RKO (cell line): ENCODE measurements around the gene CARMIL1.
A peak's percentile ranks its signal among the peaks of the same experiment; 100 is the strongest.
"Not testable (repeated sequence)": the region's sequence is repeated elsewhere in the genome, so short reads cannot be mapped to it uniquely, and the experiment has no call there.

Experiments used
- DNase-seq: peaks from one replicate; pipeline ENCODE4 v3.0.0-alpha.2; 2016; ENCODE audit warnings: low spot score

CARMIL1 gene

DNA sequence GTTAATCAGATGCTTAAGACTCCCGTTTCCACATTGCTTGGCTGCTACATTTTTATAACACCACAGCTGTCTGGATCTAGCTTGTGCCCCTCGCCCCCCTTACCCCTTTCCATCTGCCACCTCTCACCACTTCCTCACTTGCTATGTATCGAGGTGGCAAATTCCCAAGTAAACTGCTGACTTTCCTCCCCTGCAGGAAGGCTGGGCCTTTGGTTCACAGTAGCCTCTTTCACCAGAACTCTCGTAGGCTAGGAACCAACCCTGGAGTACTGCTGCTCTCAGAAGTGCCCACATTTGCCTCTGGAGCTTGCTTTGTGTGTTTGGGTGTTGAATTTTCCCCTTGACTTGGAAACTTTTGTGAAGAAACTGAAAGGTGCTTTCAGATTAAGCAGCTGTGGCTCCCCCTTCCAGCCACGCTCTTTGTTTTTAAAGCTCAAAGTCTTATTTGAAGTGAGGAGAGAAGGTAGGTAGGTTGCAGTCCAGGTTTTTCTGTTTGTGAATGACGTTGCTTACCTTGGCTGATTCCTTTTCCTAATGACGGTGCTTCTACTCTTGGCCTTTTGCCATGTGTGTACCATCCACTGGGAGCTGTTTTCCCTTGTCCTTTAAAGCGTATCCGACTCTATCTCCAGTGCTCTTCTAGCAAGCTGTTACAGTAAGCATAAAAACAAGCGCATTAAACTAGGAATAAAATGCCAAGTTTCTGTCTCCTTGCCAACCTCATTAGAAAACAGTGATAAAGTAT lies 90.4 kb downstream of the CARMIL1 start:
- no peak for DNase-seq

DNA sequence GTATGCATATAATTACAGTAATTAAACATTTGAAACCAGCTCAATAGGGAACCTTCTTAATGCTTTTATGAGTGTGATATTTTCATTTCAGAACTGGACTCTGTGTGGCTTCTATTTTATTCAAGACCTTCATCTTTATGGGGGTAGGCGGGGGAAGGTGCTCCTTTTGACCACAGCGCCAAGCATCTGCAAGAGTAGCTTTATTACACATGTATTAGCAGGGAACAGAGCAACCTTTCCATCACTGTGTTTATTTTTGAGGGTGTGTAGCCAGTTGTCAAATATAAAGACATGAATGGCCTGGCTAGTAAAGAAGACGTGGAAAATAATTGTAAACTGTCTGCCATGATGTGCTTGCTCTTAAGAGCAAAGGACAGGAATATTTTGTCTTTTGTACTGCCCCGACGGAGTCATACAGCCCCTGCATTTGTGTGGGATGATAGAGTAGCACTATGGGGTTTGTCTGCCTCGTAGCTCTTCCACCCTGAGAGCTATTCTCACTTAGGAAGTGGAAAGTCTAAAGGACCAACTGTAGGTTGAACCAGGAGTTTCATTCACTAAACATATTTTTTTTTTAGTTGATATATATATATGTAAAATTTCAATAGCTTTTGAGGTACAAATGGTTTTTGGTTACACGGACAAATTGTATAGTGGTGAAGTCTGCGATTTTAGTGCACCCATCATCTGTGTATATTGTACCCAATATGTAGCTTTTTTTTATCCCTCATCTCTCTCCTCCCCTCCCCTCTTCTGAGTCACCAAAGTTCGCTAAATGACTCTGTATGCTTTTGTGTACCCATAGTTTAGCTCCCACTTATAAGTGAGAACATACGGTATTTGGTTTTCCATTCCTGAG lies 91.2 kb downstream of the CARMIL1 start:
- DNase-seq = no peak

DNA sequence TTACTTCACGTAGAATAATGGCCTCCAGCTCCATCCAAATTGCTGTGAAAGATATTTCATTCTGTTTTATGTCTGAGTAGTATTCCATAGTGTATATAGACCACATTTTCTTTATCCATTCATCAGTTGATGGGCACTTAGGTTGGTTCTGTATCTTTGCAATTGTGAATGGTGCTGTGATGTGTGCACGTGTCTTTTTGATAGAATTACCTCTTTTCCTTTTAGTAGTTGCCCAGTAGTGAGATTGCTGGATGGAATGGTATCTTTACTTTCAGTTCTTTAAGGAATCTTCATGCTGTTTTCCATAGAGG lies 91.8 kb downstream of the CARMIL1 start:
- no peak for DNase-seq

DNA sequence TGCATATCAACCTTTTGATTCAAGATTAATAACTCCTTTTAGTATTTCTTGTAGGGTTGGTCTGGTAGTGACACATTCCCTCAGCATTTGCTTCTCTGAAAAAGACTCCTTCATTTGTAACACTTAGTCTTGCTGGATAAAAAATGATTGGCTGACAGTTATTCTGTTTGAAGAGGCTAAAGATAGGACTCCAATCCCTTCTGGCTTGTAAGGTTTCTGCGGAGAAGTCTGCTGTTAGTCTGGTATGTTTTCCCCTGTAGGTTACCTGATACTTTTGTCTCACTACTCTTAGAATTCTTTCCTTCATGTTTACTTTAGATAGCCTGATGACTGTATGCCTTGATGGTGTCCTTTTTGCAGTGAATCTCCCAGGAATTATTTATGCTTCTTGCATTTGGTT lies 96.0 kb downstream of the CARMIL1 start:
- DNase-seq = no peak

DNA sequence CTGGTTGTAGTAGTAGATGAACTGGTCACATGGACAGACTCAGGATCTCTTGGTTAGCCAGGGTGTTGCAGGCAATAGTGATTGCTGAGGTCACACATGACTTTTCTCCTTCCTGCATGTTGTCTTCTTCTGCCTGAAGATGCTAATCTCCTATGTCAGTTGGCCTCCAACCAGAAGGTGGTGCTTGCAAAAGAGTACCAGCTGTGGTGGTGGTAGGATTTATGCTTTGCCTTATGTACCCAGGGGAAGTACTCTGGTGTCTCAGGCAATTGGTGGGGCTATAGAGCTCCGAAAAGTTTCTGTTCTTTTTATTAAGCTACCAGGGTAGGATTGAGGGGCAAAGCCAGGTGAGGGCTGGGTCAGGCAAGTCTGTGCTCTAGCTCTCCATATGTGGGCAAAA lies 98.5 kb downstream of the CARMIL1 start:
- no peak for DNase-seq

DNA sequence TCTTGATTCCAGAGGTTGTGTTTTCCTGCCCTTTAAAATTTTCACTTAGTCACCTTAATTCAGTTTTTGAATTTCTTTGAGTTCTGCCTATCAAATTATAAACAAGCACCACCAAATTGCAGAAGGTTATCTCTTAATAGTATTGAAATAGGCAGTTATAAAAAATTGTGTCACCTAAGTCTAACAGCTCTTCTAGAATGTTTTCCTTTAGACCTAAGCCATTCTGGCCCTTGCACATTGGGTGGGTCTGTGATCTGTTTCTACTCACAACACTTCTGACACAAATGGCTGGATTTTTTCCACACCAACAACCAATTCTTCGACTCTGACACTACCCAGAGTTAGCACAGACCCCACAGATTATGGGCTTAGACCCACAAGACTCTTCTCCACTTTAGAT lies 101.9 kb downstream of the CARMIL1 start:
- DNase-seq = no peak

DNA sequence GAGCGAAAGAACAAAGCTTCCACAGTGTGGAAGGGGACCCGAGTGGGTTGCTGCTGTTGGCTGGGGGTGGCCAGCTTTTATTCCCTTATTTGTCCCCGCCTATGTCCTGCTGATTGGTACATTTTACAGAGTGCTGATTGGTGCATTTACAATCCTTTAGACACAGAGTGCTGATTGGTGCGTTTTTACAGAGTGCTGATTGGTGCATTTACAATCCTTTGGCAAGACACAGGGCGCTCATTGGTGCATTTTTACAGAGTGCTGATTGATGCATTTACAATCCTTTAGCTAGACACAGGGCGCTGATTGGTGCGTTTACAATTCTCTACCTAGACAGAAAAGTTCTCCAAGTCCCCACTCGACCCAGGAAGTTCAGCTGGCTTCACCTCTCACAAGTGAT lies 103.3 kb downstream of the CARMIL1 start:
- not testable (repeated sequence) for DNase-seq

DNA sequence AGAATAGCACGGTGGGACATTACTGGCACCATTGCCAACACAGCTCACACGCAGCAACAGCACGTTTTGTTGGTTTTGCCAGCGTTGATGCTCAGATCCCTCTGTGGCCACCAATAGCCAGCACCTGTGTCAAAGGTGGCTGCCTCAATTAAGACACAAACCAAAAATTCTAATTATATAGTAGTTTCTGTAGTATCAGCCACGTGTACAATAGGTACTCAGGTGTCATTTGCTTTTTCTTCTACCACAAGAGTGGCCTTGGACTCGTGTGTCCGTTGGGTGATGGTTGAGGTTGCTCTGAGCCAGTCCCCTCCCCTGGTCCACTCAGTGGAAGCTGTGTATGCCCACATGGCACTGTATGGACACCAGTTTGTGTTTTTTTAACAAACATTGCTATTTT lies 105.1 kb downstream of the CARMIL1 start:
- DNase-seq = no peak

DNA sequence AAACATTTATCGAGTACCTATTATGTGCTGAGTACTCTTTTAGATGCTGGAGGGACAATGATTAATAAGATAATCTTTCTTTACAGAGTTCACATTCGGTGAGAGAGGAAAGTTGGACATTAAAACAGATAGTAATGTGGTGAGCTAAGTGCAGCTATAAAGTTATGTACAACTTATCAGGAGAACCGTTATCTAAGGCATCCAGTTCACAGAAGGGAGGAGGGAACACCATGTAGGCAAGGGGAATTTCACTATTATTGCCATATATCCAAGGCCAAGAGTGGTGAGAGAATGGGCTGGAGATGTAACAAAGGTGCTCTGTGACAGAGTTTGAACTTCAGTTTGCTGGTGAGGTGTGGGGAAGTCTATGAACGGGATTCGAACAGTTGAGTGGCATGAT lies 105.8 kb downstream of the CARMIL1 start:
- no peak for DNase-seq

DNA sequence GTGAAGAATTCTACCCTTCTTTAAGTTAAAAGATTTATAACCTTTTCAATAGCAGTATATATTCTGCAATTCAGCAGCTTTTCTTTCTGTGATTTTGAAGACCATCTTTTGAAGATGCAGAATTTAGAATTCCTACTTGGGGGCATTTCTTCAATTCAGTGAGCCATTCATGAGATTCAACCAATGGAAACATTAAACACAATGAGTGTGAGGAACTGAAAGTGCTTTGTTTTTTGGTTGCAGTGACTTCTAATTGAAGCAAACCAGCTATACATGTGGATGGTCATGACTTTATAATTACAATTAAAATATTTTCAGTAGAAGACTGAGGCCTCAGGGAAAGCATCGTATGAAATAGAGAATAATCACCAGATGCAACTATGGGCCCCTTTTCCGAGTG lies 108.3 kb downstream of the CARMIL1 start:
- DNase-seq = no peak

DNA sequence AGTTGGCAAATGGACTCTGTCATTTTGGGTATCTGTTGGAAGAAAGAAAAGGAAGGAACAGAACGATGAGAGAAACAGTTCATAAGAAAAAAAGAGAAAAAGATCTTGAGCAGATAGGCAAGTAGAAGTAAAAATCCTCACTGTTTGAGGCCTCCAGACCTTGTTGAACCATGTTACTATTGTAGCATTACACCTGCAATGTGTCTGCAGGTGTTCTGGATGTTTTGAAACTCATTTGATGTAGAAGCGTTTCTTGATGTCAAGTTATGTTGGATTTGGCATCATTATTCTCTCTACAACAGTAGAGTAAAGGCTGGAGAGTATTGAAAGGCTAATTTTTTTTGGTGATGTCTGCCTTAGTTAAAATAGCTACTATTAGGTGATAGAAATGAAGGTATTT lies 108.7 kb downstream of the CARMIL1 start:
- no peak for DNase-seq

DNA sequence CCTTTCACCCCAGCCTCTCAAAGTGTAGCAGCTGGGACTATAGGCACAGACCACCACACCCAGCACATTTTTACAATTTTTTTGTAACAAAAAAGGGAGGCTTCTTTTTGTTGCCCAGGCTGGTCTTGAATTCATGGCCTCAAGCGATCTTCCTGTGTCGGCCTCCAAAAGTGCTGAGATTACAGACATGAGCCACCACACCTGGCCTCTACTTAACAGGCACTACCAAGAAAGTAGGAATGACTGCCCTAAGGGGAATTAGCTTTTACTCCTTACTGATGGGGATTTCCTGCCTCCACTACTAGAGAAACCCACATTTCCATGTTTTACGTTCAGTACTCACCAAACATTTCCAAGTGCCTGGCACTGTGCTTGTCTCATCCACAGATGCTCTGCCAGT lies 109.6 kb downstream of the CARMIL1 start:
- no peak for DNase-seq

DNA sequence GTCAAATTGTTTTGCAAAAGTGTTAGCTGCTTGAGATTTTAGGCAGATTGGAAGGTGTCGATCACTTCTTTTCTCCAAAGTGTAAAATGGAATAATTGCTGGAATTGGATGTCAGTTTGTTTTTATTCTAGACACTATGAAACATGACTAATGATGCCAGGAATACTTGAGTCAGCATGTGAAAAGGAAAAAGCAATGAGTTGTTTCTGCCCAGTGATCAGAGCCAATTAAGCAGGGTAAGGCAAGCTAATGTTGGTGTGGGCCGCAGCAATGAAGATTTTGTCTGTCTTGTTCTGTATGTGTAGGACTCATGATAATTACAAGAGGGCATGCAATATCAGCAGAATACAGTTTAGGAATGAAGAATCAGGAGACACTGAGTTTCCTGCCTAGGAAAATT lies 110.3 kb downstream of the CARMIL1 start:
- peak; percentile 57 for DNase-seq

DNA sequence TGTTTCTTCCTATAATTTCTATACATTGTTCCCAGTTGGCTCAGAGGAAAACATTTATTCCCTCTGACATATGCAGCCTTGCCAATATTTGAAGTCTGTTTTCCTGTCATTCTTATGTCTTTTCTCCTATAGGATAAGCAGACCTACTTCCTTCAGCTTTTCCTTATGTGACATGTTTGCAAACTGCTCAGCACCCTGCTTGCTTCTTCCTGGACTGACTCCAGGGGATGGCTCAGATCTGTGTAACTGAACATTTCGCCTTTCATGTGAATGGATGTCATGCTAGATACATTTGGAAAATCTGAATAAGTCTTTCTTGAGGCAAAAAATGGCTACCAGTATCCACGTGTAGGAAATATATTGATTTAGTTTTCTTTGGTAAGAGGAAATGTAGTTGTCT lies 113.2 kb downstream of the CARMIL1 start:
- no peak for DNase-seq

DNA sequence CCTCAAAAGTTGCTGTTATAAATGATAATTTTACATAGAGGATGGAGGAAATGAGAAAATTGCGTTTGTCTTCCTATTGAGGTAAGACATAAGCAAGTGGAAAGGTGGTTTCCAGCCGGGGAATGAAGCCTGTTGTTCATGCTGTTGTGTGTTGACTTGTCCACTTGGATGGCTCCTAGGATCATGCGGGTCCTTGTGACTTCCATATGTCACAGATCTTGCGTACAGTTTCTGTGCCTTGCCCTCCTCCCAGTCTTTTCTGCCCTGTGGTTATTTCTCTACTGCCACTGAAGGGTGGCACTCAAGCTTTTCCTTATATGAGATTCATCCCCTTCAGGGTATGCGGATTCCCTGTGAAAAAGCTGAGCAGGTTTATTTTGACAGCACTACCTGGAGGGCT lies 116.6 kb downstream of the CARMIL1 start:
- DNase-seq = no peak

DNA sequence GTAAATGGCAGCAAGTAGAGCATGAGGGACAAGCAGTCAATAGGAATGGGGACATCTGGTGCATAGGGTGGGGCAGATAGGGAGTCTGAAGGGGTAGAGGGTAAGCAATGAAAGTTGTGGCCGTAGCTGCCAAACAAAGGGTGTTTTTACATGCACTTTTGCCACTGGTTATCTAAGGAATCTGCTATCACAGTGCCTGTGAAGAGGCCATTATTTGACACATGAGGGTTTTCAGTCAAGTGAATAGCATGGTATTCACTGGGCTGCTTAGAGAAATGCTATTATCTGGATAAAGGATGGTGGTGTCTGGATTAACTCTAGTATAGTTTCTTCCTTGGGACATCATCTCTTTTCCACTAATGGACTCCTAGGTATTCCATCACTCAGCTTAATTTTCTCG lies 118.2 kb downstream of the CARMIL1 start:
- no peak for DNase-seq

DNA sequence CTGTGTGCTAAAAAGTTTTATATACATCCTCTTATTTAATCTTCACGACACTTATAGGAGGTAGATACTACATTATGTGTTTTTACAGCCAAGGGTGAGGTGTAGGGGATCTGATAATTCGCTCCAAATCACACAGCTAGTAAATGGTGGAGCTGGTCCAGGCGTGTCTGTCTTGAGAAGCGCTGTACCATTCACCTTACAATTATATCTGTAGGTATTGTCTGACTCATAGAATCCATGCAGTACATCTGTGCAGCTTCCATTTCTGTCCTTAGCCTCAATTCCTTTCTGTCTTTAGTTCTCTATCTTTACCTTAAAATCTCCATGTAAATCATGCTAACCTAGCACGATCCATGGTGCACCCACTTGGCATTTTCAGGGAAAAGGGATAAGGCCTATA lies 120.7 kb downstream of the CARMIL1 start:
- DNase-seq = no peak

DNA sequence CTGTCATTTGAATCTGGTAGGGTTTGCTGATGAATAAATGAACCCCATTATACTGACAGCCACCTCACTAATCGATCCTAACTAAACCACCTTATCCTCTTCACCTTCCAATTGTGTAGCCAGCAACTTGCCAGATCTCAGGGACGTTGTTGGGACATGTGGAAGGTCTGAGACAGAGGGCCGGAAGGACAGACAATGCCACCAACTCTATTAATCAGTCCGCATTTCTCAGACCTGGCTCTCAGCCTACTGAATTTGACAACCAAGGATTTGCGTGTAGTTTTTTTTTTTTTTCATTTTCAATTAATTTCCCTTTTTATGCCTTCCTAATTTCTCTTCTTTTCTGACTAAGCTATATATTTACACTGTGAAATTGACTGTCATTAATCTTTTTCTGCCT lies 122.5 kb downstream of the CARMIL1 start:
- no peak for DNase-seq

DNA sequence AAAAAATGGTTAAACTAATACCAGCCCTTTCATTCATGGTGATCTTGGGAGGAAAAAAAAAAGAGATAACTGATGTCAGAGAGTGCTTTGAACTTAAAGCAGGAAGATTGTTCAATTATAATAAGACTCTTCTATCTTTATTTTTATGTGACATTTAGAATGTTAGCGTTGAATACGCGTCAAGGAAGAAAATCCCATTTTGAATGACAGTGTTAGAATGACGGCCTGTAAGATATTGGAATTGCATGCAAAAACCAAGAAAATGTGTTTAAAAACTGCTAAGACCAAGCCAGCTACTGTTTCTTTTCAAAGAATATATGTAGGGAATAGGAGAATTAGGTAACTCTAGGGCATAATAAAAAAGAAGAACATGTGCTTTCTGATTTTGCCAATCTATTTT lies 123.0 kb downstream of the CARMIL1 start:
- DNase-seq = no peak

DNA sequence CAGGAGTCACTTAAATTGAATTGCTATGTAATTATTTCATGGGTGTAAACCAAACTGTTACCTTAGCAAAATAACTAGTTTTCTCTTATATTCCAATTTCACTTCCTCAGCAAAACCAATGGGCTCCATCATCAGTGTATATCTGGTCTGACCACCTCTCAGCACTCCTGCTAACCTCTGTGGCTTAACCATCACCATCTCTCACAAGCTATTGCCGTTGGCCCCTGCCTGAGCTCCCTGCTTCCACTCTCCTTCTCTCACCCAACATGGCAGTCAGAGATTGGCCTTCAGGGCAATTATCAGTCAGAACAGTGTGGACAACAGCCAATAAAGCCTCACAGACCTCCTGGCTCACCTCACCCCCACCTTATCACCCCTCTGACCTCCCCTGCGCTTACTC lies 124.0 kb downstream of the CARMIL1 start:
- no peak for DNase-seq

DNA sequence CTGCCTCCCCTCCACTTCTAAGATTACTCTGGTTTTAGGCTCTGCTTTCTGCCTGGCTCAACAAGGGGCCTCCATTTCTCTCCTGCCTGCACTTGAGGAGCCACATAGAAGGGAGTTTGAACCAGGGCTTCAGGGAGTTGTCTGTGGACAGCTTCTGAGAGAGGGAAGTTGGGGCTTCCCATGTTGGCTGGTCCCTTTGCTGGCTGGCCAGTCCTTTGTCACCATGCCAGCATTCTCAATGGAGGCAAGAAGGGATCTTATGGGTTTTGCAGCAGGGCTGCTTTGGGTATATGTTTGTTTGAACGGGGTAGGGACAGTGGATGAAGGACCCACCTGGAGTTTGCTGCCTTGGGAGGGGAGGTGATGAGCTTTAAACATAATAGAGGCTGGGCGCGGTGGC lies 124.9 kb downstream of the CARMIL1 start:
- no peak for DNase-seq

DNA sequence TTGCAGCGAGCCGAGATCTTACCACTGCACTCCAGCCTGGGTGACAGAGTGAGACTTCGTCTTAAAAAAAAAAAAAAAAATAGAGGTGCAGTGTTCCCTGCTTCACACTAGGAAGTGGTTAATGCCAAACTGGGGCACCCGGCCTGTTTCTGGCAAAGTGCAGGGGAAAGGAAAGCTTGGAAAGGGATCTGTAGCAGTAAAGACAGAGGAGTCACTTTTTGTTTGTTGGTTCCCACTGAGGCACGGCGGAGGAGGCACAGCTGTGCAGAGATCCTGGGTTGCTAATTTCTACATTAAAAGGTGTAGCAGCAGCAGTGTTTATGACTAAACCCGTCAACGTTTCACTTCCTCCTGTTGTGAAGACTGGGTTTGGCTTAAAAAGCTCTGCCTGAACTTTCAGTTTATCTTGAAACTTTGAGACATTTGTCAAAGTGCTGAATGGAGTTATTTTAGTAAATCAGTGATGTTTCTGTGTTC lies 125.6 kb downstream of the CARMIL1 start:
- DNase-seq = no peak

DNA sequence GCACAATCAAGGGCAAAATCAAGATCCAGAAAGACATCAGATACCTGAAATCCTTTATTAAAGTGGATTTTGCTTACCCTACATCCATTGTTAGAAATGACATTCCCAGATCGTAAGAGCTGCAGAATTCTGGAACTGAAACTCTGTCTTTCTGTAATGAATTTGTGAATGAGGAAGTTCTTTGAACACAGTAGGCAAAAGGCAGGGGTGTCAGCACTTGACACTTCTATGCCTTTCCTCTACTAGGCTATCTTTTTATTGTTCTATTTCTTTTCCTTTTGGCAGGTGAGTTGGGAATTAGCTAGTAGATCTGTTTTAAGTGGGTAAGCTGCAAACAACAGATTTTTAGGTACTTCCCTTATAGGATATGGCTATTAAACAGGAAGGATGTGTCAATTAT lies 126.3 kb downstream of the CARMIL1 start:
- no peak for DNase-seq

DNA sequence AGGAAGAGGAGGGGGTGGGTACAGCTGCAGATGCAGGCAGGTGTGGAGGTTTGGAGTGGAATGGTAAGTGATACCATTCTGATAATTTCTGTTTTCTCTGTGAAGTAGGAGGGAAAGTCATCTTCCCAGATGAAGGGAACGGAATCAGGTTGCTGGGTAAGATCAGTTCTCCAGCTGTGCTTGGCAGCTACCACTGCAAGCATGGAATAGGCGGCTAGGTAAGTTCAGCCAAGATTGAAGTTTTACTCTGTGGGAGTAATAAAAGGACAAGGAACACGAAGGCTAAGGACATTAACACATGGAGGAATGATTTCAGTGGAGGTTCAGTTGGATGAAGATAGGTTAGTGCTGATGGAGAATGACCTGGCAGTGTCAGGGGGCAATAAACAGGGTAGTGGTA lies 128.3 kb downstream of the CARMIL1 start:
- no peak for DNase-seq
